ENCODE measurements around the gene EBI3.

- peak in 3 of 4 donors; percentile 31 to 42 (median 35) for TF ChIP-seq CTCF (IDR thresholded peaks at IDR 0.05)
- no peak for TF ChIP-seq POLR2A (IDR thresholded peaks at IDR 0.05)
Measured at GRCh38 chr19:4206818-4207484, 22.4 kb upstream of the EBI3 start.

All from right lobe of liver (tissue), 4 donors.